WTC11 (cell line): ENCODE data around the gene MYPN. TPM values are rescaled to one million over a fixed set of nuclear protein-coding genes. Genes with fewer than 3 reads are reported as not detected.

Experiments used
- ATAC-seq: fragments of 200-7000 bp; cut with Tn5 transposase; 2 replicates; pipeline ENCODE4 v1.10.0; 2021; ENCODE audit warnings: mild to moderate bottlenecking, moderate library complexity
- CTCF ChIA-PET: fragments of 300-600 bp; sonication (Branson Sonifier 250); formaldehyde crosslinking; loops from one replicate; lab custom pipeline; 2021; ENCODE audit warnings: antibody characterized with exemption; lab: Charles Lee
- POLR2A ChIA-PET: fragments of 350-600 bp; sonication (Branson Sonifier 250); formaldehyde crosslinking; loops from one replicate; lab custom pipeline; 2021; ENCODE audit warnings: antibody characterized with exemption; lab: Charles Lee
- DNase-seq: peaks from one replicate; pipeline ENCODE4 v3.0.0; 2021; ENCODE audit warnings: low spot score
- H3K27ac Mint-ChIP-seq: 2 replicates; pipeline ENCODE4 v1.8.0; 2021; ENCODE audit warnings: mixed read lengths
- H3K27me3 Mint-ChIP-seq: 2 replicates; pipeline ENCODE4 v1.8.0; 2021; ENCODE audit warnings: low read depth, mild to moderate bottlenecking, moderate library complexity, mixed read lengths
- H3K36me3 Mint-ChIP-seq: 2 replicates; pipeline ENCODE4 v1.8.0; 2021; ENCODE audit warnings: mixed read lengths
- H3K4me1 Mint-ChIP-seq: 2 replicates; pipeline ENCODE4 v1.8.0; 2022; ENCODE audit warnings: mixed read lengths
- H3K4me3 Mint-ChIP-seq: 2 replicates; pipeline ENCODE4 v1.8.0; 2021; ENCODE audit warnings: mild to moderate bottlenecking, moderate library complexity, mixed read lengths
- H3K9me3 Mint-ChIP-seq: 2 replicates; pipeline ENCODE4 v1.8.0; 2021; ENCODE audit warnings: mixed read lengths
- GRHL2 ChIP-seq: fragments of 250-450 bp; sonication (Bioruptor Pico); IDR thresholded peaks from 2 replicates; pipeline ENCODE4 v1.8.0; 2022; ENCODE audit warnings: mild to moderate bottlenecking, moderate library complexity; ENCODE audit not compliant: insufficient replicate concordance, severe bottlenecking
- MXD4 ChIP-seq: fragments of 250-450 bp; sonication (Bioruptor Pico); IDR thresholded peaks from 2 replicates; pipeline ENCODE4 v1.8.0; 2021; ENCODE audit warnings: mild to moderate bottlenecking, moderate library complexity, borderline replicate concordance
- NFYB ChIP-seq: sonication (generic); formaldehyde crosslinking; conservative IDR thresholded peaks from 2 replicates; pipeline ENCODE4 v1.8.0; 2022; ENCODE audit warnings: low read depth, missing genetic modification reagents
- NR2C2 ChIP-seq: sonication (generic); formaldehyde crosslinking; IDR thresholded peaks from 2 replicates; pipeline ENCODE4 v1.8.0; 2022; ENCODE audit warnings: mild to moderate bottlenecking, missing genetic modification reagents
- NR3C1 ChIP-seq: sonication (generic); formaldehyde crosslinking; conservative IDR thresholded peaks from 2 replicates; pipeline ENCODE4 v1.8.1; 2023; ENCODE audit warnings: low read depth, mild to moderate bottlenecking, missing genetic modification reagents
- OVOL2 ChIP-seq: fragments of 250-450 bp; sonication (Bioruptor Pico); IDR thresholded peaks from 2 replicates; pipeline ENCODE4 v1.9.0; 2021; ENCODE audit warnings: mild to moderate bottlenecking, borderline replicate concordance
- PRRX2 ChIP-seq: fragments of 250-450 bp; sonication (Bioruptor Pico); IDR thresholded peaks from 2 replicates; pipeline ENCODE4 v1.8.0; 2021; ENCODE audit warnings: mild to moderate bottlenecking
- SMAD3 ChIP-seq: sonication (generic); formaldehyde crosslinking; IDR thresholded peaks from 2 replicates; pipeline ENCODE4 v1.8.0; 2022; ENCODE audit warnings: missing genetic modification reagents, mild to moderate bottlenecking, borderline replicate concordance
- SOX15 ChIP-seq: fragments of 250-450 bp; sonication (Bioruptor Pico); IDR thresholded peaks from 2 replicates; pipeline ENCODE4 v1.9.0; 2021; ENCODE audit warnings: mild to moderate bottlenecking
- TEAD4 ChIP-seq: sonication (generic); formaldehyde crosslinking; IDR thresholded peaks from 2 replicates; pipeline ENCODE4 v1.8.0; 2022; ENCODE audit warnings: mild to moderate bottlenecking, missing genetic modification reagents
- ZNF416 ChIP-seq: fragments of 250-450 bp; sonication (Bioruptor Pico); IDR thresholded peaks from 2 replicates; pipeline ENCODE4 v1.9.0; 2021; ENCODE audit warnings: mild to moderate bottlenecking, inconsistent platforms
- ZNF671 ChIP-seq: fragments of 250-450 bp; sonication (Bioruptor Pico); IDR thresholded peaks from 2 replicates; pipeline ENCODE4 v1.8.0; 2021; ENCODE audit warnings: mild to moderate bottlenecking
- total RNA-seq: library from RNA; stranded (reverse); gene quantifications from 3 replicates; pipeline ENCODE4 v1.2.3, GENCODE V29; 2021
- TF ChIP-seq, protein P1 (sequence below): sonication (generic); formaldehyde crosslinking; IDR thresholded peaks from 2 replicates; pipeline ENCODE4 v1.8.1; 2023; ENCODE audit warnings: mild to moderate bottlenecking, moderate library complexity, missing genetic modification reagents
- TF ChIP-seq, protein P2 (sequence below): sonication (generic); formaldehyde crosslinking; IDR thresholded peaks from 2 replicates; pipeline ENCODE4 v1.8.1; 2023; ENCODE audit warnings: mild to moderate bottlenecking, missing genetic modification reagents
- TF ChIP-seq, protein P3 (sequence below): fragments of 200-600 bp; IDR thresholded peaks from 2 replicates; pipeline ENCODE4 v1.8.0; 2022; ENCODE audit warnings: antibody characterized with exemption
- TF ChIP-seq, protein P4 (sequence below): sonication (generic); formaldehyde crosslinking; conservative IDR thresholded peaks from 2 replicates; pipeline ENCODE4 v1.8.1; 2023; ENCODE audit warnings: mild to moderate bottlenecking, low read depth, missing genetic modification reagents, moderate library complexity
- TF ChIP-seq, protein P5 (sequence below): sonication (generic); formaldehyde crosslinking; IDR thresholded peaks from 2 replicates; pipeline ENCODE4 v1.8.1; 2023; ENCODE audit warnings: mild to moderate bottlenecking, missing genetic modification reagents, moderate library complexity
- TF ChIP-seq, protein P6 (sequence below): sonication (generic); formaldehyde crosslinking; IDR thresholded peaks from 2 replicates; pipeline ENCODE4 v1.8.0; 2023; ENCODE audit warnings: missing genetic modification reagents
- TF ChIP-seq, protein P7 (sequence below): fragments of 250-450 bp; sonication (Bioruptor Pico); IDR thresholded peaks from 2 replicates; pipeline ENCODE4 v1.9.0; 2021; ENCODE audit warnings: mild to moderate bottlenecking, borderline replicate concordance
- TF ChIP-seq, protein P8 (sequence below): sonication (generic); formaldehyde crosslinking; IDR thresholded peaks from 2 replicates; pipeline ENCODE4 v1.8.1; 2022; ENCODE audit warnings: low read depth, missing genetic modification reagents, borderline replicate concordance

Gene MYPN
- total RNA-seq, 1 experiment from 2014 or later: not detected

DNA sequence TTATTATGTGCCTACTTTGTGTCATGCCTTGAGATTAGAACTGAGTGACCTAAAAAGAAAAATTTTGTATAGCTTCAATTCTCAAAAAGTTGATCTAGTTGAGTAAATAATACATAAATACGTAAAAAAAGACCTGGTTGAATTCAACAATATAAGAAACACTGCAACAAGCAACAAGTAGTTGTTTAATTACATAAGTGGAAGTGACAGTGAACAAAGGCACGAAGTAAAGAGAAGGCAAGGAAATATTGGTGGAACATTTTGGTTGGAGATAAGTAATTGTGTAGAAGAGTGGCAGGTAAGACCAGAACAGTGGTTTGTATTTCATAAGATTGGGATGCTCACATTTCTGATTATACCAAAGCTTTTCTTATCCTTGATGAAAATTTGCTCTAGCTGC lies 8.2 kb upstream of the MYPN start:
- Mint-ChIP-seq H3K4me1 (peaks cover 8% of the 10 kb centered on the region; the same call in 1 of the 2 replicates), H3K27ac (no peak overlapping the region), H3K4me3 (no peak overlapping the region), H3K36me3 (no peaks in the 10 kb centered on the region), H3K9me3 (no peaks in the 10 kb centered on the region), H3K27me3 (no peaks in the 10 kb centered on the region)
- ChIA-PET POLR2A (no interaction called here), CTCF (no interaction called here)
- TF ChIP-seq PRRX2 (CRISPR knock-in tag) (no peak), TEAD4 (CRISPR knock-in tag) (no peak), GRHL2 (CRISPR knock-in tag) (no peak)
- TF ChIP-seq, protein P1, sequence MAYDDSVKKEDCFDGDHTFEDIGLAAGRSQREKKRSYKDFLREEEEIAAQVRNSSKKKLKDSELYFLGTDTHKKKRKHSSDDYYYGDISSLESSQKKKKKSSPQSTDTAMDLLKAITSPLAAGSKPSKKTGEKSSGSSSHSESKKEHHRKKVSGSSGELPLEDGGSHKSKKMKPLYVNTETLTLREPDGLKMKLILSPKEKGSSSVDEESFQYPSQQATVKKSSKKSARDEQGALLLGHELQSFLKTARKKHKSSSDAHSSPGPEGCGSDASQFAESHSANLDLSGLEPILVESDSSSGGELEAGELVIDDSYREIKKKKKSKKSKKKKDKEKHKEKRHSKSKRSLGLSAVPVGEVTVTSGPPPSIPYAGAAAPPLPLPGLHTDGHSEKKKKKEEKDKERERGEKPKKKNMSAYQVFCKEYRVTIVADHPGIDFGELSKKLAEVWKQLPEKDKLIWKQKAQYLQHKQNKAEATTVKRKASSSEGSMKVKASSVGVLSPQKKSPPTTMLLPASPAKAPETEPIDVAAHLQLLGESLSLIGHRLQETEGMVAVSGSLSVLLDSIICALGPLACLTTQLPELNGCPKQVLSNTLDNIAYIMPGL: no peak
- DNase-seq (no peak), ATAC-seq (no peak)

DNA sequence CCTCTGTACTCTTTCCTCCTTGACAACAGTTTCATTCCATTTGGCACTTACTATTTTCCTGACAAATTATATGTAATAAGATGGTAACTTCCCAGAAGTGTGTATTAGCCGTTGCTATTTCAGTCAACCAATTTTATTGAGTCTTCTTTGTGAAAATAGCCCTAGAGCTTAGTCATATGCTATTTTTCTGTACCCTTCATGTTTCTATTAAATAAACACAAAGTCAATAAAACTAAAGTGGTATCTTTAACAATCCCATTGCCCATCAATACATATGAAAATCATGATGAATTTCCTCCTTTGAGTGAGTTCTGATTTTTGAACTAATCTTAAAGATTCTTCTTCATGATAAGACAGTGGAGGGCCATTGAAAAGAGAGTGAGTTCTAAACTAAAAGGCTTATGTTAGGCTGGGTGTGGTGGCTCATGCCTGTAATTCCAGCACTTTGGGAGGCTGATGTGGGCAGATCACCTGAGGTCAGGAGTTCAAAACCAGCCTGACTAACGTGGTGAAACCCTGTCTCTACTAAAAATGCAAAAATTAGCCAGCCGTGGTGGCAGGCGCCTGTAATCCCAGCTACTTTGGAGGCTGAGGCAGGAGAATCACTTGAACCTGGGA lies 5.9 kb upstream of the MYPN start:
- Mint-ChIP-seq H3K4me1 (no peaks in the 10 kb centered on the region), H3K27me3 (no peaks in the 10 kb centered on the region), H3K36me3 (no peaks in the 10 kb centered on the region), H3K4me3 (no peak overlapping the region), H3K9me3 (no peaks in the 10 kb centered on the region), H3K27ac (no peak overlapping the region)
- no peak for ATAC-seq
- TF ChIP-seq, protein P2, sequence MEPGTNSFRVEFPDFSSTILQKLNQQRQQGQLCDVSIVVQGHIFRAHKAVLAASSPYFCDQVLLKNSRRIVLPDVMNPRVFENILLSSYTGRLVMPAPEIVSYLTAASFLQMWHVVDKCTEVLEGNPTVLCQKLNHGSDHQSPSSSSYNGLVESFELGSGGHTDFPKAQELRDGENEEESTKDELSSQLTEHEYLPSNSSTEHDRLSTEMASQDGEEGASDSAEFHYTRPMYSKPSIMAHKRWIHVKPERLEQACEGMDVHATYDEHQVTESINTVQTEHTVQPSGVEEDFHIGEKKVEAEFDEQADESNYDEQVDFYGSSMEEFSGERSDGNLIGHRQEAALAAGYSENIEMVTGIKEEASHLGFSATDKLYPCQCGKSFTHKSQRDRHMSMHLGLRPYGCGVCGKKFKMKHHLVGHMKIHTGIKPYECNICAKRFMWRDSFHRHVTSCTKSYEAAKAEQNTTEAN: no peak
- TF ChIP-seq, protein P3, sequence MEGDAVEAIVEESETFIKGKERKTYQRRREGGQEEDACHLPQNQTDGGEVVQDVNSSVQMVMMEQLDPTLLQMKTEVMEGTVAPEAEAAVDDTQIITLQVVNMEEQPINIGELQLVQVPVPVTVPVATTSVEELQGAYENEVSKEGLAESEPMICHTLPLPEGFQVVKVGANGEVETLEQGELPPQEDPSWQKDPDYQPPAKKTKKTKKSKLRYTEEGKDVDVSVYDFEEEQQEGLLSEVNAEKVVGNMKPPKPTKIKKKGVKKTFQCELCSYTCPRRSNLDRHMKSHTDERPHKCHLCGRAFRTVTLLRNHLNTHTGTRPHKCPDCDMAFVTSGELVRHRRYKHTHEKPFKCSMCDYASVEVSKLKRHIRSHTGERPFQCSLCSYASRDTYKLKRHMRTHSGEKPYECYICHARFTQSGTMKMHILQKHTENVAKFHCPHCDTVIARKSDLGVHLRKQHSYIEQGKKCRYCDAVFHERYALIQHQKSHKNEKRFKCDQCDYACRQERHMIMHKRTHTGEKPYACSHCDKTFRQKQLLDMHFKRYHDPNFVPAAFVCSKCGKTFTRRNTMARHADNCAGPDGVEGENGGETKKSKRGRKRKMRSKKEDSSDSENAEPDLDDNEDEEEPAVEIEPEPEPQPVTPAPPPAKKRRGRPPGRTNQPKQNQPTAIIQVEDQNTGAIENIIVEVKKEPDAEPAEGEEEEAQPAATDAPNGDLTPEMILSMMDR: no peak
- no peak for TF ChIP-seq ZNF671 (CRISPR knock-in tag)
- TF ChIP-seq, protein P4, sequence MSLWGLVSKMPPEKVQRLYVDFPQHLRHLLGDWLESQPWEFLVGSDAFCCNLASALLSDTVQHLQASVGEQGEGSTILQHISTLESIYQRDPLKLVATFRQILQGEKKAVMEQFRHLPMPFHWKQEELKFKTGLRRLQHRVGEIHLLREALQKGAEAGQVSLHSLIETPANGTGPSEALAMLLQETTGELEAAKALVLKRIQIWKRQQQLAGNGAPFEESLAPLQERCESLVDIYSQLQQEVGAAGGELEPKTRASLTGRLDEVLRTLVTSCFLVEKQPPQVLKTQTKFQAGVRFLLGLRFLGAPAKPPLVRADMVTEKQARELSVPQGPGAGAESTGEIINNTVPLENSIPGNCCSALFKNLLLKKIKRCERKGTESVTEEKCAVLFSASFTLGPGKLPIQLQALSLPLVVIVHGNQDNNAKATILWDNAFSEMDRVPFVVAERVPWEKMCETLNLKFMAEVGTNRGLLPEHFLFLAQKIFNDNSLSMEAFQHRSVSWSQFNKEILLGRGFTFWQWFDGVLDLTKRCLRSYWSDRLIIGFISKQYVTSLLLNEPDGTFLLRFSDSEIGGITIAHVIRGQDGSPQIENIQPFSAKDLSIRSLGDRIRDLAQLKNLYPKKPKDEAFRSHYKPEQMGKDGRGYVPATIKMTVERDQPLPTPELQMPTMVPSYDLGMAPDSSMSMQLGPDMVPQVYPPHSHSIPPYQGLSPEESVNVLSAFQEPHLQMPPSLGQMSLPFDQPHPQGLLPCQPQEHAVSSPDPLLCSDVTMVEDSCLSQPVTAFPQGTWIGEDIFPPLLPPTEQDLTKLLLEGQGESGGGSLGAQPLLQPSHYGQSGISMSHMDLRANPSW (CRISPR knock-in tag): no peak
- no peak for TF ChIP-seq ZNF416
- no peak for TF ChIP-seq MXD4 (CRISPR knock-in tag)
- TF ChIP-seq, protein P5, sequence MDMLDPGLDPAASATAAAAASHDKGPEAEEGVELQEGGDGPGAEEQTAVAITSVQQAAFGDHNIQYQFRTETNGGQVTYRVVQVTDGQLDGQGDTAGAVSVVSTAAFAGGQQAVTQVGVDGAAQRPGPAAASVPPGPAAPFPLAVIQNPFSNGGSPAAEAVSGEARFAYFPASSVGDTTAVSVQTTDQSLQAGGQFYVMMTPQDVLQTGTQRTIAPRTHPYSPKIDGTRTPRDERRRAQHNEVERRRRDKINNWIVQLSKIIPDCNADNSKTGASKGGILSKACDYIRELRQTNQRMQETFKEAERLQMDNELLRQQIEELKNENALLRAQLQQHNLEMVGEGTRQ (CRISPR knock-in tag): no peak
- TF ChIP-seq SMAD3: no peak
- TF ChIP-seq, protein P6, sequence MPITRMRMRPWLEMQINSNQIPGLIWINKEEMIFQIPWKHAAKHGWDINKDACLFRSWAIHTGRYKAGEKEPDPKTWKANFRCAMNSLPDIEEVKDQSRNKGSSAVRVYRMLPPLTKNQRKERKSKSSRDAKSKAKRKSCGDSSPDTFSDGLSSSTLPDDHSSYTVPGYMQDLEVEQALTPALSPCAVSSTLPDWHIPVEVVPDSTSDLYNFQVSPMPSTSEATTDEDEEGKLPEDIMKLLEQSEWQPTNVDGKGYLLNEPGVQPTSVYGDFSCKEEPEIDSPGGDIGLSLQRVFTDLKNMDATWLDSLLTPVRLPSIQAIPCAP: no peak
- TF ChIP-seq, protein P7, sequence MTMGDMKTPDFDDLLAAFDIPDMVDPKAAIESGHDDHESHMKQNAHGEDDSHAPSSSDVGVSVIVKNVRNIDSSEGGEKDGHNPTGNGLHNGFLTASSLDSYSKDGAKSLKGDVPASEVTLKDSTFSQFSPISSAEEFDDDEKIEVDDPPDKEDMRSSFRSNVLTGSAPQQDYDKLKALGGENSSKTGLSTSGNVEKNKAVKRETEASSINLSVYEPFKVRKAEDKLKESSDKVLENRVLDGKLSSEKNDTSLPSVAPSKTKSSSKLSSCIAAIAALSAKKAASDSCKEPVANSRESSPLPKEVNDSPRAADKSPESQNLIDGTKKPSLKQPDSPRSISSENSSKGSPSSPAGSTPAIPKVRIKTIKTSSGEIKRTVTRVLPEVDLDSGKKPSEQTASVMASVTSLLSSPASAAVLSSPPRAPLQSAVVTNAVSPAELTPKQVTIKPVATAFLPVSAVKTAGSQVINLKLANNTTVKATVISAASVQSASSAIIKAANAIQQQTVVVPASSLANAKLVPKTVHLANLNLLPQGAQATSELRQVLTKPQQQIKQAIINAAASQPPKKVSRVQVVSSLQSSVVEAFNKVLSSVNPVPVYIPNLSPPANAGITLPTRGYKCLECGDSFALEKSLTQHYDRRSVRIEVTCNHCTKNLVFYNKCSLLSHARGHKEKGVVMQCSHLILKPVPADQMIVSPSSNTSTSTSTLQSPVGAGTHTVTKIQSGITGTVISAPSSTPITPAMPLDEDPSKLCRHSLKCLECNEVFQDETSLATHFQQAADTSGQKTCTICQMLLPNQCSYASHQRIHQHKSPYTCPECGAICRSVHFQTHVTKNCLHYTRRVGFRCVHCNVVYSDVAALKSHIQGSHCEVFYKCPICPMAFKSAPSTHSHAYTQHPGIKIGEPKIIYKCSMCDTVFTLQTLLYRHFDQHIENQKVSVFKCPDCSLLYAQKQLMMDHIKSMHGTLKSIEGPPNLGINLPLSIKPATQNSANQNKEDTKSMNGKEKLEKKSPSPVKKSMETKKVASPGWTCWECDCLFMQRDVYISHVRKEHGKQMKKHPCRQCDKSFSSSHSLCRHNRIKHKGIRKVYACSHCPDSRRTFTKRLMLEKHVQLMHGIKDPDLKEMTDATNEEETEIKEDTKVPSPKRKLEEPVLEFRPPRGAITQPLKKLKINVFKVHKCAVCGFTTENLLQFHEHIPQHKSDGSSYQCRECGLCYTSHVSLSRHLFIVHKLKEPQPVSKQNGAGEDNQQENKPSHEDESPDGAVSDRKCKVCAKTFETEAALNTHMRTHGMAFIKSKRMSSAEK (CRISPR knock-in tag): no peak
- TF ChIP-seq NR3C1 (CRISPR knock-in tag): no peak
- no peak for TF ChIP-seq NFYB (CRISPR knock-in tag)
- no peak for TF ChIP-seq NR2C2 (CRISPR knock-in tag)
- TF ChIP-seq, protein P8, sequence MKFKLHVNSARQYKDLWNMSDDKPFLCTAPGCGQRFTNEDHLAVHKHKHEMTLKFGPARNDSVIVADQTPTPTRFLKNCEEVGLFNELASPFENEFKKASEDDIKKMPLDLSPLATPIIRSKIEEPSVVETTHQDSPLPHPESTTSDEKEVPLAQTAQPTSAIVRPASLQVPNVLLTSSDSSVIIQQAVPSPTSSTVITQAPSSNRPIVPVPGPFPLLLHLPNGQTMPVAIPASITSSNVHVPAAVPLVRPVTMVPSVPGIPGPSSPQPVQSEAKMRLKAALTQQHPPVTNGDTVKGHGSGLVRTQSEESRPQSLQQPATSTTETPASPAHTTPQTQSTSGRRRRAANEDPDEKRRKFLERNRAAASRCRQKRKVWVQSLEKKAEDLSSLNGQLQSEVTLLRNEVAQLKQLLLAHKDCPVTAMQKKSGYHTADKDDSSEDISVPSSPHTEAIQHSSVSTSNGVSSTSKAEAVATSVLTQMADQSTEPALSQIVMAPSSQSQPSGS (CRISPR knock-in tag): no peak
- no peak for TF ChIP-seq SOX15 (CRISPR knock-in tag)
- no peak for TF ChIP-seq OVOL2 (CRISPR knock-in tag)
- no peak for DNase-seq
- ChIA-PET POLR2A (interaction anchor here (0.6 kb wide), 1 partner anchor 19 kb away, joined by 5 read pairs; no protein-coding TSS in a partner anchor), CTCF (no interaction called here)
